ENCODE measurements around the gene NOC2L.

GRCh38 chr1:969260-969855 lies 10.3 kb upstream of the NOC2L start:
- TF ChIP-seq CTCF (conservative IDR thresholded peaks at IDR 0.05; ENCODE audit: low read depth, low read length) (no peak), EZH2 (IDR thresholded peaks at IDR 0.05; ENCODE audit: borderline replicate concordance, low read depth, low read length, poor library complexity, severe bottlenecking) (no peak)
